Endodermal cell (in vitro differentiated cells): Measurements from ENCODE around the gene CRYL1. TPM values are rescaled to one million over a fixed set of nuclear protein-coding genes. Genes with fewer than 3 reads are reported as not detected.

Experiments
- DNase-seq: peaks from one replicate; pipeline ENCODE4 v3.0.0-alpha.2; 2017
- H3K27ac ChIP-seq: 2 replicates; pipeline ENCODE4 v1.5.1; 2013; ENCODE audit warnings: mild to moderate bottlenecking, low read depth, low read length, moderate library complexity
- H3K27me3 ChIP-seq: 2 replicates; pipeline ENCODE4 v1.6.1; 2013; ENCODE audit warnings: mild to moderate bottlenecking, low read length, moderate library complexity; ENCODE audit not compliant: insufficient read depth, control insufficient read depth, poor library complexity, severe bottlenecking
- H3K36me3 ChIP-seq: 2 replicates; pipeline ENCODE4 v1.7.0; 2013; ENCODE audit warnings: mild to moderate bottlenecking, low read length, moderate library complexity; ENCODE audit not compliant: control insufficient read depth, insufficient read depth
- H3K4me1 ChIP-seq: one replicate; pipeline ENCODE4 v1.7.0; 2013; ENCODE audit warnings: low read length; ENCODE audit not compliant: control insufficient read depth, insufficient read depth
- H3K4me3 ChIP-seq: 2 replicates; pipeline ENCODE4 v1.5.1; 2013; ENCODE audit warnings: mild to moderate bottlenecking, low read length, moderate library complexity
- H3K9ac ChIP-seq: 2 replicates; pipeline ENCODE4 v1.6.1; 2013; ENCODE audit warnings: mild to moderate bottlenecking, low read length, moderate library complexity; ENCODE audit not compliant: poor library complexity, severe bottlenecking; ENCODE audit errors: extremely low read depth
- H3K9me3 ChIP-seq: 2 replicates; pipeline ENCODE4 v1.6.1; 2013; ENCODE audit warnings: mild to moderate bottlenecking, low read length, moderate library complexity; ENCODE audit not compliant: control insufficient read depth
- H3K27ac Mint-ChIP-seq: 2 replicates; pipeline ENCODE4 v1.8.0; 2020; ENCODE audit warnings: mixed read lengths
- H3K27me3 Mint-ChIP-seq: 2 replicates; pipeline ENCODE4 v1.8.0; 2021; ENCODE audit warnings: mild to moderate bottlenecking, mixed read lengths; ENCODE audit not compliant: insufficient read depth
- H3K36me3 Mint-ChIP-seq: 2 replicates; pipeline ENCODE4 v1.8.0; 2020; ENCODE audit warnings: low read depth, mixed read lengths
- H3K4me1 Mint-ChIP-seq: 2 replicates; pipeline ENCODE4 v1.8.0; 2020; ENCODE audit warnings: mixed read lengths
- H3K4me3 Mint-ChIP-seq: 2 replicates; pipeline ENCODE4 v1.8.0; 2020; ENCODE audit warnings: mild to moderate bottlenecking, moderate library complexity, mixed read lengths
- H3K9me3 Mint-ChIP-seq: 2 replicates; pipeline ENCODE4 v1.8.0; 2020; ENCODE audit warnings: mild to moderate bottlenecking, mixed read lengths
- CTCF ChIP-seq: fragments of 200-600 bp; sonication (generic); conservative IDR thresholded peaks from 2 replicates; pipeline ENCODE4 v1.5.0; 2021; ENCODE audit warnings: antibody characterized with exemption, mild to moderate bottlenecking
- WGBS, 2 experiments: methylation state at CpG; one replicate each; pipeline versions ENCODE4 v1.1.5 to v1.1.7; 2013; ENCODE audit warnings: missing lambda C conversion rate in 2 of 2, mixed read lengths in 1 of 2; ENCODE audit not compliant: insufficient coverage in 1 of 2, insufficient read length in 1 of 2; 5-methylcytosine and 5-hydroxymethylcytosine counted together
- total RNA-seq, 2 donors: library from RNA; stranded (reverse); fragmentation: NEBNext Ultra II Directional in 1 of 2; extraction: Animal tissue kit (Norgen Biotek cat#: 25700) in 1 of 2; gene quantifications; 2 replicates in 1 of 2; 3 replicates in 1 of 2; pipeline ENCODE4 v1.2.1, GENCODE V29; 2021

CRYL1 gene
- total RNA-seq, 2 donors from 2014 or later, result 1.7 to 4.1 TPM

- no peak for DNase-seq
- H3K36me3 Mint-ChIP-seq, result no peaks in the 10 kb centered on the region
- H3K9ac ChIP-seq, result no peak overlapping the region
Observed at GRCh38 chr13:20526664-20527063, 1.0 kb upstream of the CRYL1 start.

GRCh38 chr13:20525144-20525600 is 485 bp downstream of the CRYL1 start:
- Mint-ChIP-seq H3K9me3 (no peaks in the 10 kb centered on the region), H3K27ac (no peak overlapping the region), H3K27me3 (peaks cover 51% of the 10 kb centered on the region), H3K4me3 (peak overlapping the region; percentile 60), H3K4me1 (peaks cover 10% of the 10 kb centered on the region), H3K36me3 (no peaks in the 10 kb centered on the region)
- no peaks in the 10 kb centered on the region for H3K4me1 ChIP-seq
- no peaks in the 10 kb centered on the region for H3K36me3 ChIP-seq
- 4 to 7% methylated on average over 20 to 37 of the region's 37 CpGs for WGBS, 2 experiments
- peak overlapping the region; percentile 15 for H3K9ac ChIP-seq
- TF ChIP-seq CTCF, result no peak
- H3K27me3 ChIP-seq, result peaks cover 58% of the 10 kb centered on the region
- peak overlapping the region; percentile 80 for H3K4me3 ChIP-seq
- H3K9me3 ChIP-seq, result no peaks in the 10 kb centered on the region
- no peak overlapping the region for H3K27ac ChIP-seq
- peak; percentile 63 for DNase-seq

More at GRCh38 chr13:20526664-20527063, 1.0 kb upstream of the CRYL1 start:
- Histone ChIP-seq H3K27me3 (peaks cover 58% of the 10 kb centered on the region), H3K9me3 (no peaks in the 10 kb centered on the region), H3K27ac (no peak overlapping the region), H3K36me3 (no peaks in the 10 kb centered on the region), H3K4me3 (peak overlapping the region; percentile 80), H3K4me1 (no peaks in the 10 kb centered on the region)
- Mint-ChIP-seq H3K4me3 (no peak overlapping the region), H3K9me3 (peaks cover 9% of the 10 kb centered on the region), H3K27ac (no peak overlapping the region), H3K4me1 (peaks cover 10% of the 10 kb centered on the region), H3K27me3 (peaks cover 63% of the 10 kb centered on the region)
- 82 to 85% methylated on average over 5 to 6 of the region's 6 CpGs for WGBS, 2 experiments
- TF ChIP-seq CTCF, result no peak

GRCh38 chr13:20521364-20522115 is 4.1 kb downstream of the CRYL1 start:
- Mint-ChIP-seq H3K4me3 (no peak overlapping the region), H3K36me3 (no peaks in the 10 kb centered on the region), H3K4me1 (peaks cover 9% of the 10 kb centered on the region), H3K27me3 (peaks cover 27% of the 10 kb centered on the region), H3K27ac (no peak overlapping the region), H3K9me3 (no peaks in the 10 kb centered on the region)
- no peak overlapping the region for H3K27ac ChIP-seq
- peaks cover 28% of the 10 kb centered on the region for H3K27me3 ChIP-seq
- no peak overlapping the region for H3K9ac ChIP-seq
- H3K36me3 ChIP-seq, result no peaks in the 10 kb centered on the region
- no peaks in the 10 kb centered on the region for H3K4me1 ChIP-seq
- 89 to 93% methylated on average over 5 of the region's 5 CpGs for WGBS, 2 experiments
- no peak for DNase-seq
- H3K9me3 ChIP-seq, result no peaks in the 10 kb centered on the region
- TF ChIP-seq CTCF, result no peak
- no peak overlapping the region for H3K4me3 ChIP-seq
